Measurements from ENCODE around the gene ESYT3.
"Not testable (repeated sequence)": the region's sequence is repeated elsewhere in the genome, so short reads cannot be mapped to it uniquely, and the experiment has no call there.

ESYT3 gene

DNA sequence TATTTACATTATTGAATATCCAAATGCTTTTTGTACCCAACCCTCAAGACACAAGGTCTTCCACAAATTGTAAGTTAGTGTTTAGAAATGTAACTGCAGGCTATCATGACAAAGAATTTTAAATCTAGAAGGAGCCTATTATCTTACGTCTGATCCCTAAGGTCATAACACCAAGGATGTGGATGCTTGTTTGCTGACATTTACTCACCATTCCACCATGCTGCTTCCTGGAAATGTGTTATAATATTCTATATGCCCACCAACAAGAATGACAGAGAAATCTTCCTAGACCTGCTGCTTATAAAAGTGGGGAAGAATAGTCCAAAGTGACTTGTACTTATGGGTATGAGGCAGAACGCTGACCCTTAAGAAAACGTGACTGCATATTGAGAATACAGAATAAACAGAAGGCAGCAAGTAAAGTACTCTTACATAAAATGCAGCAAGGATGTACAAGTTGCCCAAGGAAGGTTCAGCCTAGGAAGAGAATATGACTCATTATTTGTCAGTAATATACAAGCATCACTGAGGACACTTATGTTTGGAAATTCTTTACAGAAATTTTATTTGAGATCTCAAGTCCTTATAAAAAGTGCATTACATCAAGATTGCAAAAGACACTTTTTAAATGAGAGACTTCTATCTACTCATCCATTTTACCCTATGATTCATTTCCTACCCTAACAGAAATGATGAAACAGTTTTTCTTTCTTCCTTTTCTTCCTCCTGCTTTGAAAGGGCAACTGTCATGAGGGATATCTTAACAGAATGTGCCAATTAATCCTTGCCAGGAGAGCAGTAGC is 59.6 kb downstream of the ESYT3 start:
- no peak for DNase-seq (ENCODE audit: low read depth in 3 of 3)

DNA sequence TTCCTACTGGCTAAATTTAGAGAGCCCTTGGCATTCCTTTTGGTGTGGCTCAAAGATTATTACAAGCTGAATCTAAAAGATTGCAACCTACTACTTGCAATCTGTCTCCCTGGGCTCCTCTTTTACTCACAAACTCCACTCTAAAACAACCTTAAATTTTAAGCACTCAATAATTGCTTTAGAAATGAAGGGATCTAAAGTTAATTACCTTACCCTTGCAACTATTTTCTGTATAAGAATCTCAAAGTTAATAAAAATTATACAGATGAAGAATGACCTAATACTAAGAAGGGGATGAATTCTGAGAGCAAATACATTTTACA is 60.2 kb downstream of the ESYT3 start:
- no peak for DNase-seq (ENCODE audit: low read depth in 3 of 3)

DNA sequence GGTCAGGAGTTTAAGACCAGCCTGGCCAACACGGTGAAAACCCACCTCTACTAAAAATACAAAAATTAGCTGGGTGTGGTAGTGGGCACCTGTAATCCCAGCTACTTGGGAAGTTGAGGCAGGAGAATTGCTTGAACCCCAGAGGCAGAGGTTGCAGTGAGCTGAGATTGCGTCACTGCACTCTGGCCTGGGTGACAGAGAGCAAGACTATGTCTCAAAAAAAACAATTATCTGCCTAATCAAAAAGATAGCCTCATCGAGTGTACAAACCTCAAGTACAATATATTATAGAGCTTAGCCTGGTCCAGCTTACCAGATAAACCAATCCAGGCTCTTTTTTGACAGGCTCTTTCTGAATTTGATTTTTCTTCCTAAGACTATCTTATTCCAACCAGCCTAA is 61.2 kb downstream of the ESYT3 start:
- not testable (repeated sequence) for DNase-seq (ENCODE audit: low read depth in 3 of 3)

DNA sequence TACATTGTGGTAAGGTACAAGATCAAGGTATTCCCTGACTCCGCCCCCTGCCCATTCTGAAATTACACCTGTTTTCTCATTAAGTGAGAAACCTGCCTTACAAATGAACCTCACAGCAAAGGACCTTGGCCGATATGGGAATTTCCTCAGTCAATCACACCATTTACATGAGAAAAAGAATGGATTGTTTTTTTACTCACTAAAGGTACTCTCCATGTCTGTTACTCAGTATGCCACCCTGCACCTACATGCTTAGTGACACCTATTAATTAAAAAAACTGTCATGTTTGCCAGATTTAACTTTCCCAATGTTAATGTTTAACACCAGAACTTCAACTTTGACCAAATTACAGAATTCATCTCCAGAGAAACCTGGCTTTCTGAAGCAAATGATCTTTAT is 62.0 kb downstream of the ESYT3 start:
- DNase-seq (ENCODE audit: low read depth in 3 of 3) = no peak

DNA sequence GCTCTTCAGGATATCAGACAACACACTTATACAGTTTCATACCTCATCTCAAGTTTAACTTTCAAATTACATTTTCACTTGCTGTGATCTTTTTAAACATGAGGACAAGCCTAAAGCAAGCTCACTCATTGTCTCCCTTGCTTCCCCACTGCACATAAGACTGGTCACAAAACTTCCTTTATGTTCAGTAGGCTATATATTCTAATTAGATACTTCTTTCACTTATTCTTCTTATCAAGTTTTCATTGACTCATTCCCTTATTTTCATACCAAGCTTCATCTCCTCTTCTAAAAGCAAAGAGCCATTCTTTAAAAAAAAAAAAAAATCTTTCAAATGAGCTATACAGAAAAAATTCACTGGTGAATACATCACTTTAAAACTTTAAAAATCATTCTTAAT is 62.6 kb downstream of the ESYT3 start:
- no peak for DNase-seq (ENCODE audit: low read depth in 3 of 3)

DNA sequence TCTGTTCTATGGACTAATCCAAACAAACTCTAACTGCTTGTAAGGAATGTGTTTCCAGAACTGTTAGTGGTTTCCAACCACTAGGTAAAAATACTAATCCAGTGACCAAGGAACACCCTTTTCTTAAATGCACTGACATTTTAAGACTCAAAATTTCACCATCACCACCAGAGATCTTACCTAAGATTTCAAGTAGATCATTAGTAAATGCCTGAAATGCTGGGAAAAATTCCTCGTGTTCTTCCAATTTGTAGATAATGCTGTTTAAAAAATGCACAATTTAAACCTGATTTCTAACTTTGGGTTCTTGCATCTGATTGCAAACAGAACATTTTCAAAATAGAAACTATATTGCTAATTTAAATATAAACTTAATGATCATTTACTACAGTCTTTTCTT is 63.4 kb downstream of the ESYT3 start:
- no peak for DNase-seq (ENCODE audit: low read depth in 3 of 3)

DNA sequence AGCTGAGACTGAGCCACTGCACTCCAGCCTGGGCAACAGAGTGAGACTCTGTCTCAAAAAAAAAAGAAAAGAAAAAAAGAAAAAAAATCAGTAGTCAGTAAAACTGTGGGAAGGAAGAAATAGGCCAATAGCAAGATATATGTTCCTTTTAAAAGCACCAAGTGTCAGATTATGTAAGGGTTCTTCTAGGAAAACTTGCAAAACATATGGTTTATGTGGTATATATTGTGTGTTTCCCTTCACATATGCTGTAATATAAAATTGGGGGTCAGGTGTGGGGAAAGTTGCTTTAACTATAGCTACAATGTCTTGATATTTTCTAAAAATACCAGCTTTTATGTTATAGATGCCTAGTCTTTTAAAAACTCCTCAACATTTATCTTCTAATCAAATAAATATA is 64.6 kb downstream of the ESYT3 start:
- no peak for DNase-seq (ENCODE audit: low read depth in 3 of 3)

DNA sequence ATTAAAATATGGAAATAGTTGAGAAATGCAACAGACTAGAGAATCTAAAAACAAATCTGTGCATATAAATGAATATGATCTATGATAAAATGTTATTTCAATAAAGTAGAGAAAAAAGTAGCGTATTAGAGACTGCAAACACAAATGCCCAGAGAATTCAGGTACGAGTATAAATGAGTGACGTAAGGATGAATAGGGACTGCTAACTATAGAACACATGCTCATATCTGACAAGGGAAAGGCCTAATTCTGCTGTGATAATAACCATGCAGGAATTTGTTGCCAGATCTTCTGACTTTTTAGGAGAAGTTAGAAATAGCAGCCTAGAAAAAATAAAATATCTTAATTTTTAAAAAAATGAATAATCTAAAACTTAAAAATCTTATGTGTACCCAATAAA is 73.1 kb downstream of the ESYT3 start:
- DNase-seq (ENCODE audit: low read depth in 3 of 3) = no peak

DNA sequence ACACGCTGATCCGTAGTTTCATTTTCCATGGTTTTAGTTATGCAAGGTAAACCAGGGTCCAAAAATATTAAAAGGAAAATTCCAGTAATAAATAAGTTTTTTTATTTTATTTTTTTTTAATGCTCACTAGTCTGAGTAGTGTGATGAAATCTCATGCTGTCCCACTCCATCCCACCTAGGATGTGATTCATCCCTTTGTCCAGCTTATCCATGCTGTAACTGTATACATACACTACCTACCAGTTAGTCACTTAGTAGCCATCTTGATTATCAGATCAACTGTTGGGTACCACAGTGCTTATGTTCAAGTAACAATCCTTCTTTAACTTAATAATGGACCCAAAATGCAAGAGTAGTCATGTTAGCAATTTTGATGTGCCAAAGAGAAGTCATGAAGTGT is 75.2 kb downstream of the ESYT3 start:
- no peak for DNase-seq (ENCODE audit: low read depth in 3 of 3)

DNA sequence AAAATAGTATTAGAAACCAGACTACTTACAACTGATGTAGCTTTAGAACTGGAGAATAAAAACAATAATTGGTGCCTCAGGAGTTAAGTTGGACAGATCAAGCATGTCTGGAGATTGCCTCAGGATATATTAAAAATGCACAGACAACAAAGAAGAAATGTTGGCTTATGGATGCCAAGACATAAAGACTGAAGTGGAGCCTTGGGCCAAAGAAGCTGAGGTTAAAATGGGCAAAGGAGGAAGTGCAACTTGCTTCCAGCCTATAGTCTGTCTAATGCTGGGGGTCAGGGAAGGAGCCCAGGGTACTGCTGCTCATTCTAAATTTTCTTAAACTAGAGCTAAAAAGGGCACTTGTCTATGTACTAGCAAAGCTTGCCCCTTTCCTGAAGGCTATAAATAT is 77.5 kb downstream of the ESYT3 start:
- no peak for DNase-seq (ENCODE audit: low read depth in 3 of 3)

DNA sequence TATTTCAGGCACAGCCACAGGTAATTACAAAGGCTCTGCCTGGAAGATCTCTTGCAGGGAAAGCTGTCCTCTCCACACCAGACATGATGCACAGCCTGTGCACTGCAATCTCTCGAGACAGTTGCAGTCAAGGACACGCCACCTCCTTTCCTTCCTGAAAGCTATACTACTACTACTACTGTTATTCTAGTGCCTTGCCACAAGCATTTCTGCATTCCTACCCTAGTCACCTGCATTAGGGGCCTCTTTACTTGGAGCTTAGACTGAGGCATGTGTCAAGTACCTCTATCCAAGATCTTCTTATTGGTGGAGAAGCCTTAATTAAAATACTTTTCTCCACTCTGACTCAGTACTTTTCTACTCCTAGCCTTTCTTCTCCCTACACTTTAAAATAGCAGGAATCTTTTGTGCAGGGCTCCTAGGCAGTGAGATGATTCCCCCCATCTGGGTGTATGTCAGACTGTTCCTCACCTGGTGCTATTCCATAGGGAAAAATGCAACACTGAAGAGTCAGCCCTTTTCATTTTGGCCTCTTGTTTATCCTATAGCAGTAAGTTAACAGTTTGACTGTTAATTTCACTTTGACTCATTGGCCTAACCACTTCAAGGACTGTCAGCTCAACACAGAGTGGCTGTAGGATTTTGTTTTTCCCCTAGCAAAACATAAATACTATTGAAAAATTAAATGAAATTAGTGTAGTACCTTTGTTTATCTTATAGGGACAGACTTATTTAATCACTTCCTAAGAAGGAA is 78.9 kb downstream of the ESYT3 start:
- no peak for DNase-seq (ENCODE audit: low read depth in 3 of 3)

DNA sequence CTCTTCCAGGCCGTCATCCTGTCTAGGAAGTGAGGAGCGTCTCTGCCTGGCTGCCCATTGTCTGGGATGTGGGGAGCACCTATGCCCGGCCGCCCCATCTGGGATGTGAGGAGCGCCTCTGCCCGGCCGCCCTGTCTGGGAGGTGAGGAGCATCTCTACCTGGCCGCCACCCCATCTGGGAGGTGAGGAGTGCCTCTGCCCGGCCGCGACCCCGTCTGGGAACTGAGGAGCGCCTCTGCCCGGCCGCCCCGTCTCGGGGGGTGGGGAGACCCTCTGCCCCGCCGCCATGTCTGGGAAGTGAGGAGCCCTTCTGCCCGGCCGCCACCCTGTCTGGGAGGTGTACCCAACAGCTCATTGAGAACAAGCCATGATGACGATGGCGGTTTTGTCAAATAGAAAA is 87.0 kb downstream of the ESYT3 start:
- not testable (repeated sequence) for DNase-seq (ENCODE audit: low read depth in 3 of 3)
